Measurements from ENCODE around the gene CTNNBL1. TPM values are rescaled to one million over a fixed set of nuclear protein-coding genes. Genes with fewer than 3 reads are reported as not detected.

Gene CTNNBL1
- total RNA-seq, 1 donor from 2014 or later: 60.0 TPM

DNA sequence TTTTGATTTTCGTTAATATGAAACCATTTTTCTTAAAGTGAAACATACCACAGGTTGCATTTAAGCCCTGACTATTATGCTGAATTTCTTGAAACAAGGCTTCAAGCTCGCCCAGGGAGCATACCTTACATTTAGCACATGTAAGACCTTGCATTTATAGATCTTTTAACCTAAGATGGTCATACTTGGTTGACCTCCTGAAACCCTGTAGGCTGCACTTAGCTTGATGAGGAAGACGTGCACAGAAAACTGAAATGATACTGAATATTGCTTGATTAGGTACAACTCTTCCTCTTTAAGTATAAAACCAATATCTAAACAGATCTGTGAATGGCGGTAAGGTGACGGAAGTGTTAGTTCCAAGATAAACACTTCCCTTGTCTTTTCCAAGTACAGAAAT lies 82.2 kb downstream of the CTNNBL1 start:
- H3K27ac Mint-ChIP-seq: no peak overlapping the region
- H3K4me3 Mint-ChIP-seq: no peak overlapping the region
- H3K27me3 Mint-ChIP-seq: no peaks in the 10 kb centered on the region
- DNase-seq (ENCODE audit: extremely low spot score, unreplicated experiment): no peak
- H3K9me3 Mint-ChIP-seq: no peaks in the 10 kb centered on the region
- no peaks in the 10 kb centered on the region for H3K4me1 Mint-ChIP-seq (ENCODE audit: unreplicated experiment)
- TF ChIP-seq, protein P1, sequence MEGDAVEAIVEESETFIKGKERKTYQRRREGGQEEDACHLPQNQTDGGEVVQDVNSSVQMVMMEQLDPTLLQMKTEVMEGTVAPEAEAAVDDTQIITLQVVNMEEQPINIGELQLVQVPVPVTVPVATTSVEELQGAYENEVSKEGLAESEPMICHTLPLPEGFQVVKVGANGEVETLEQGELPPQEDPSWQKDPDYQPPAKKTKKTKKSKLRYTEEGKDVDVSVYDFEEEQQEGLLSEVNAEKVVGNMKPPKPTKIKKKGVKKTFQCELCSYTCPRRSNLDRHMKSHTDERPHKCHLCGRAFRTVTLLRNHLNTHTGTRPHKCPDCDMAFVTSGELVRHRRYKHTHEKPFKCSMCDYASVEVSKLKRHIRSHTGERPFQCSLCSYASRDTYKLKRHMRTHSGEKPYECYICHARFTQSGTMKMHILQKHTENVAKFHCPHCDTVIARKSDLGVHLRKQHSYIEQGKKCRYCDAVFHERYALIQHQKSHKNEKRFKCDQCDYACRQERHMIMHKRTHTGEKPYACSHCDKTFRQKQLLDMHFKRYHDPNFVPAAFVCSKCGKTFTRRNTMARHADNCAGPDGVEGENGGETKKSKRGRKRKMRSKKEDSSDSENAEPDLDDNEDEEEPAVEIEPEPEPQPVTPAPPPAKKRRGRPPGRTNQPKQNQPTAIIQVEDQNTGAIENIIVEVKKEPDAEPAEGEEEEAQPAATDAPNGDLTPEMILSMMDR (conservative IDR thresholded peaks at IDR 0.05): no peak
- H3K36me3 Mint-ChIP-seq: peaks cover 17% of the 10 kb centered on the region

DNA sequence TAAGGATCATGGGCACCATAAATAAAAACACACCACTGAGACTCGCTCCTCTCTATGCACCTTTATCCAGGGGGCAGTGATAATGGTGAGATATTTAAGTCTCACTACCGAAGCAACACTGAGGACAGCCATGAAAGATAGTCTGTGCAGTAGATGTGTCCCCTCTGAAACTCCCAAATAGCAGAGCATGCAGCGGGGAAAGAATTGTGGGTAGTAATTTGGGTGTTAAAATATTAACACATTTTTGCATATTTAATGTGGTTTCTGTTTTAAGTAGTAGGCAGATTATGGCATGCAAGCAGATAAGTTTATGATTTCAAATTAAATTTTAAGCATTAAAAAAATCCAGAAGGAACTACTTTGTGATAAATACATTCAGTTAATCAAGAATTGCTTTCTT lies 82.7 kb downstream of the CTNNBL1 start:
- Mint-ChIP-seq H3K27ac (no peak overlapping the region), H3K27me3 (no peaks in the 10 kb centered on the region)
- TF ChIP-seq, protein P1 (conservative IDR thresholded peaks at IDR 0.05): no peak

DNA sequence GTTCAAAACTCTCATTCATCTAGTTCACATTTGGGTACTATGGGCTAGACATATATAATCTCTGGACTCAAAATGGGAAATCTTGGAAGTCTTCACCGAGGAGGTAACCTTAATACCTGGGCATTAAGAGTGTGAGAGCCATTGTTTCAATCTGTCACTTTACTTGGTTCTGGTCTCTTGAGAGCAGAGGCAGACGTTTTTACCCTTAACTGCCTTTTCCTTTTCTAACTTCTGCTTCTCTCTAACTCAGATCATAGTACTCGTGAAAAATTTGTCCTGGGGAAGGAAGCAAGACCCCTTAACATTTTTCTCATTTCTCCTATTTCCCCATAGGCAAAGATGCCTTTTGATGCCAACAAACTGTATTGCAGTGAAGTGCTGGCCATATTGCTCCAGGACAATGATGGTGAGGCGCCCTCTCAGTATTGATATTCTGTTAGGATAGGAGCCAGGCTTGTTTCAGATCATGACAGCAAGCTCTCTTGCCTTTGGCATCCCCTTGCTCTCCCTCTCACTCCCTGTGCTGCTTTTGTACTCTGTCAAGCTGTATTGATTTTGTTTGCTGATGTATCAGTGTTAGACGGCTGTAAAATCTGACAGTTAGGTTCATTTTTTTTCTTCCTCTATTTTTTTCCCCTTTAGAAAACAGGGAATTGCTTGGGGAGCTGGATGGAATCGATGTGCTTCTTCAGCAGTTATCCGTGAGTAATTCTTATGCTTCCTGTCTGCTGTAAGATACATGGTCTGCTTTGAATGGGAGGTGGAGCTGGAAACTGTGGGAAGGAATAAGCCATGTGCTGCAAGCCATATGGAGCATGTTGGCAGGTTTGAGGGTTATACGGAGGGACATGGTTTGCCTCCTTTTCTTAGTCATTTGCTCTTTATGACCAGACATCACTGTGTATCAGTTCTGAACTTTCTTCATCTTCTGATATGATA lies 83.5 kb downstream of the CTNNBL1 start:
- Mint-ChIP-seq H3K4me3 (no peak overlapping the region), H3K4me1 (ENCODE audit: unreplicated experiment) (no peaks in the 10 kb centered on the region), H3K27me3 (no peaks in the 10 kb centered on the region), H3K36me3 (peaks cover 17% of the 10 kb centered on the region), H3K9me3 (no peaks in the 10 kb centered on the region), H3K27ac (no peak overlapping the region)
- no peak for DNase-seq (ENCODE audit: extremely low spot score, unreplicated experiment)
- TF ChIP-seq, protein P1 (conservative IDR thresholded peaks at IDR 0.05): no peak

More for the DNA sequence above, 82.7 kb downstream of the CTNNBL1 start:
- Mint-ChIP-seq H3K4me3 (no peak overlapping the region), H3K4me1 (ENCODE audit: unreplicated experiment) (no peaks in the 10 kb centered on the region), H3K9me3 (no peaks in the 10 kb centered on the region), H3K36me3 (peaks cover 17% of the 10 kb centered on the region)
- no peak for DNase-seq (ENCODE audit: extremely low spot score, unreplicated experiment)

DNA sequence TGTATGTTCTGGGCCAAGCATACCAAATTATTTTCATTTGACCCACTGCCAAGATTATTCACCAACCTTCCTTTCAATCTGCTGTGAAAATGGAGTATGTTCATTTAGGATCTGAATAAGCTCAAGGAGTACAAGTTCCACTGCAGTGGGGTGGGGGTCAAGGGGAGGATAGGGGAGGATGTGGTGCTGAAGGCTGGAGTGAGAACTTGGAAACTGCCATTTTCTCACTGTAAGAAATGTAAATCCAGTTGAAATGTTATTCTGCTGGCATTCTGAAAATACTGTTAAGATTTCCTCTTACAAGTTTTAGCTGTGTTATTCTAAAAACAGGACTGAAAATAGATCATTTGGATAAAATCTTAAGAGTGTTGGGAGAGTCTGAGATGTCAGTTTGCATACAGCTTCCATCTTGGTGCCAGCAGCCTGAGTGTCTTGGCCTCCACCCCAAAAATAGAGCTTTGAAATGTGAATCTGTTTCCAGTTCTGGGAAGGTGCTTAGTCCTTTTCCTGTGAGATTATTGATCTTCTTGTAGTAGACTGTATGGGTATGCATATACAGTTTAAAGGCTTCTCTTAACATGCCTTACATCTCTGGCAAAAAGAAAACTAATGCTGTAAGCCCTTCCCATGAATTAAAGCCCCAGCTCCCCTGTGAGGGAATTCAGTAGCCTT lies 84.3 kb downstream of the CTNNBL1 start:
- no peak overlapping the region for H3K27ac Mint-ChIP-seq

DNA sequence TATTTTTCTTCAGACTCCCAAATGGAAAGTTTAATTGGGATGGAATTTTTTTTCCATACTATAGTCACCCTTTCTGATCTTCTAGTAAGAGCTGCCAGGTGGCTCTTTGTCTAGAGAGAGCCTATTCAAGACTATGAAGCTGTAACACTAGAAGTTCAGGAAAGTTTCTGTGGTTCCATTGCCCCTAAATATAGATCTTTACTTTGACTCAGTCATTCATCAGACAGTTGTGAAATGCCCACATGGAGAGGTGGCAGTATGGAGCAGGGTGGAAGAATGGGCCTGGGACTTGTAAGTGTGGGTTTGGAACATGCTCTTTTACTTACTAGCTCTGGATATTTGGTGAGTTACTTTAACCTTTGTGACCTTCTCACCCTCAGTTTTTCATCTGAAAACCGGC lies 87.8 kb downstream of the CTNNBL1 start:
- no peak overlapping the region for H3K4me3 Mint-ChIP-seq
- no peaks in the 10 kb centered on the region for H3K4me1 Mint-ChIP-seq (ENCODE audit: unreplicated experiment)
- no peak for DNase-seq (ENCODE audit: extremely low spot score, unreplicated experiment)
- TF ChIP-seq, protein P1 (conservative IDR thresholded peaks at IDR 0.05): no peak
- H3K27me3 Mint-ChIP-seq: no peaks in the 10 kb centered on the region
- H3K9me3 Mint-ChIP-seq: no peaks in the 10 kb centered on the region
- H3K36me3 Mint-ChIP-seq: peaks cover 20% of the 10 kb centered on the region
- H3K27ac Mint-ChIP-seq: no peak overlapping the region

More for the DNA sequence above, 84.3 kb downstream of the CTNNBL1 start:
- H3K4me1 Mint-ChIP-seq (ENCODE audit: unreplicated experiment): no peaks in the 10 kb centered on the region
- peaks cover 17% of the 10 kb centered on the region for H3K36me3 Mint-ChIP-seq
- H3K9me3 Mint-ChIP-seq: no peaks in the 10 kb centered on the region
- no peak overlapping the region for H3K4me3 Mint-ChIP-seq
- no peak for DNase-seq (ENCODE audit: extremely low spot score, unreplicated experiment)
- H3K27me3 Mint-ChIP-seq: no peaks in the 10 kb centered on the region
- TF ChIP-seq, protein P1 (conservative IDR thresholded peaks at IDR 0.05): no peak

Measured in type B pancreatic cell (in vitro differentiated cells).